ENCODE results near the gene FNIP2. TPM values are rescaled to one million over a fixed set of nuclear protein-coding genes. Genes with fewer than 3 reads are reported as not detected.

The FNIP2 gene
- total RNA-seq, 1 experiment from 2014 or later, result 35.3 TPM

GRCh38 chr4:158724637-158725036 is 44.2 kb upstream of the FNIP2 start:
- no peak for DNase-seq
- CTCF ChIA-PET, result no interaction called here
- H3K9me3 Mint-ChIP-seq (ENCODE audit: low read depth, unreplicated experiment), result no peaks in the 10 kb centered on the region
- no peak for TF ChIP-seq CTCF (IDR thresholded peaks at IDR 0.05; ENCODE audit: unreplicated experiment)
- H3K36me3 Mint-ChIP-seq (ENCODE audit: insufficient read depth, unreplicated experiment), result peaks cover 18% of the 10 kb centered on the region
- peaks cover 9% of the 10 kb centered on the region for H3K4me1 Mint-ChIP-seq (ENCODE audit: low read depth, unreplicated experiment)
- no peaks in the 10 kb centered on the region for H3K27me3 Mint-ChIP-seq (ENCODE audit: unreplicated experiment)
- no peak overlapping the region for H3K27ac Mint-ChIP-seq (ENCODE audit: unreplicated experiment)
- intact Hi-C loops (cut with micrococcal nuclease; ENCODE audit: unreplicated experiment), result loop anchor here (10.0 kb wide), 1 partner anchor 730 kb away; no protein-coding TSS in a partner anchor
- BruUV-seq (replicated peaks), result no TSS peak
- no peak overlapping the region for H3K4me3 Mint-ChIP-seq (ENCODE audit: low read depth, unreplicated experiment)

GRCh38 chr4:158726633-158727032 is 42.2 kb upstream of the FNIP2 start:
- DNase-seq, result no peak
- CTCF ChIA-PET, result no interaction called here
- Mint-ChIP-seq H3K9me3 (ENCODE audit: low read depth, unreplicated experiment) (no peaks in the 10 kb centered on the region), H3K4me1 (ENCODE audit: low read depth, unreplicated experiment) (peaks cover 3% of the 10 kb centered on the region), H3K27me3 (ENCODE audit: unreplicated experiment) (no peaks in the 10 kb centered on the region), H3K4me3 (ENCODE audit: low read depth, unreplicated experiment) (no peak overlapping the region), H3K27ac (ENCODE audit: unreplicated experiment) (no peak overlapping the region), H3K36me3 (ENCODE audit: insufficient read depth, unreplicated experiment) (peaks cover 18% of the 10 kb centered on the region)
- intact Hi-C loops (cut with micrococcal nuclease; ENCODE audit: unreplicated experiment), result loop anchor here (10.0 kb wide), 1 partner anchor 728 kb away; no protein-coding TSS in a partner anchor
- BruUV-seq (replicated peaks), result no TSS peak
- no peak for TF ChIP-seq CTCF (IDR thresholded peaks at IDR 0.05; ENCODE audit: unreplicated experiment)

GRCh38 chr4:158728236-158728635 is 40.6 kb upstream of the FNIP2 start:
- peaks cover 7% of the 10 kb centered on the region for H3K36me3 Mint-ChIP-seq (ENCODE audit: insufficient read depth, unreplicated experiment)
- H3K4me1 Mint-ChIP-seq (ENCODE audit: low read depth, unreplicated experiment), result no peaks in the 10 kb centered on the region
- CTCF ChIA-PET, result no interaction called here
- no peak for TF ChIP-seq CTCF (IDR thresholded peaks at IDR 0.05; ENCODE audit: unreplicated experiment)
- intact Hi-C loops (cut with micrococcal nuclease; ENCODE audit: unreplicated experiment), result loop anchor here (10.0 kb wide), 1 partner anchor 727 kb away; no protein-coding TSS in a partner anchor
- no TSS peak for BruUV-seq (replicated peaks)
- no peak for DNase-seq
- H3K27me3 Mint-ChIP-seq (ENCODE audit: unreplicated experiment), result no peaks in the 10 kb centered on the region
- H3K27ac Mint-ChIP-seq (ENCODE audit: unreplicated experiment), result no peak overlapping the region
- no peaks in the 10 kb centered on the region for H3K9me3 Mint-ChIP-seq (ENCODE audit: low read depth, unreplicated experiment)
- H3K4me3 Mint-ChIP-seq (ENCODE audit: low read depth, unreplicated experiment), result no peak overlapping the region

- no peaks in the 10 kb centered on the region for H3K36me3 Mint-ChIP-seq (ENCODE audit: insufficient read depth, unreplicated experiment)
- no peaks in the 10 kb centered on the region for H3K27me3 Mint-ChIP-seq (ENCODE audit: unreplicated experiment)
- TF ChIP-seq CTCF (IDR thresholded peaks at IDR 0.05; ENCODE audit: unreplicated experiment), result peak; percentile 39
- H3K4me1 Mint-ChIP-seq (ENCODE audit: low read depth, unreplicated experiment), result no peaks in the 10 kb centered on the region
- H3K27ac Mint-ChIP-seq (ENCODE audit: unreplicated experiment), result no peak overlapping the region
- H3K4me3 Mint-ChIP-seq (ENCODE audit: low read depth, unreplicated experiment), result no peak overlapping the region
- no peaks in the 10 kb centered on the region for H3K9me3 Mint-ChIP-seq (ENCODE audit: low read depth, unreplicated experiment)
- DNase-seq, result peak; percentile 50
- CTCF ChIA-PET, result interaction anchor here (1.0 kb wide), 1 partner anchor 115 kb away, joined by 3 read pairs; no protein-coding TSS in a partner anchor
- intact Hi-C loops (cut with micrococcal nuclease; ENCODE audit: unreplicated experiment), result loop anchor here (1.0 to 10.0 kb wide), 5 partner anchors 42 to 725 kb away; no protein-coding TSS in a partner anchor
- BruUV-seq (replicated peaks), result no TSS peak
Observed at GRCh38 chr4:158729716-158730559, 38.9 kb upstream of the FNIP2 start.

Measured in Calu3 (cell line).